ENCODE measurements around the gene ZNF112.

ZNF112 gene

DNA sequence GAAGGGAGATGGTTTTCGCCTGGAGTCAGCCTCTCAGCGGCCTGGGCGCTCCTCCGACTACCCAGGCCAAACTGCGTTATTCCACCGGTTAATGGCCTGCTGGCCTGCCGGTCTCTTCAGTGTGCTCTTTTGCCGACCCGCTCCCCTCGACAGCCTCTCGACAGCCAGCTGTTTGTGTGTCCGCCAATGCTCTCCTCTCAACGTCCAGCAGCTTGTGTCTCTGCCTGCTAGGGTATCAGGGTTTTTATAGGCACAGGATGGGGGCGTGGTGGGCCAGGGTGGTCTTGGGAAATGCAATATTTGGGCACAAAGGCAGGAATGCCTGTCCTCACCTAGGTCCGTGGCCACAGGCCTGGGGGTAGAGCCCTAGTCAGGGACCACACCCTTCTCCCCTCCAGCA lies 50.2 kb downstream of the ZNF112 start:
- TF ChIP-seq CTCF (conservative IDR thresholded peaks at IDR 0.05) (no peak), ZFX (IDR thresholded peaks at IDR 0.05) (no peak)
- no peak overlapping the region for H3K27ac ChIP-seq

- H3K27ac ChIP-seq = no peak overlapping the region
- TF ChIP-seq ZFX (IDR thresholded peaks at IDR 0.05) (no peak), CTCF (conservative IDR thresholded peaks at IDR 0.05) (no peak)
Measured at GRCh38 chr19:44305457-44305856, 51.0 kb downstream of the ZNF112 start.

- peak within 1 kb of the TSS; percentile 83 for H3K27ac ChIP-seq
- TF ChIP-seq CTCF (conservative IDR thresholded peaks at IDR 0.05) (no peak), ZFX (IDR thresholded peaks at IDR 0.05) (no peak)
Measured at GRCh38 chr19:44304659-44305193, 51.8 kb downstream of the ZNF112 start, which contains the start of gene ZNF235. TSS of gene ZNF235 (minus strand) at chr19:44305025. CDS start at chr19:44303404, 1,621 bp downstream.

- H3K27ac ChIP-seq = peak overlapping the region; percentile 83
- no peak for TF ChIP-seq CTCF (conservative IDR thresholded peaks at IDR 0.05)
- no peak for TF ChIP-seq ZFX (IDR thresholded peaks at IDR 0.05)
Measured at GRCh38 chr19:44303976-44304568, 52.4 kb downstream of the ZNF112 start.

DNA sequence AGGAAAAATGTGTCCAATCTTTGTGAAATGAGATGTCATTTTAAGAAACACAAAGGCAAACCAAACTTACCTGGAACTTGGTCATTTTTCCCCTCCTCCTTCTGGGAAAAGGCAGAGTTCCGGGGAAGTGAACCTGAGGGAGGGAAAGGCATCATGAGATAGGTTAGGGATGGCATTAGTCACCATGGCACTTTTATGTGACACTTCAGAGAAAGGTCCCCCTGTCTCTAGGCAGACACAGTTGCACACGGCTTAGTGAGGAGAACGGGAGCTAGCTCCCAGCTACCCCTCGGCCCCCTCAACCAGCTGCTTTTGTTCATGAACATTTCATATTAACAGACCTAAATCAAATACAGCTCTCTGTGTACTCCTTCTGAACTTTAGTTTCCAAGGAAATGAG lies 53.2 kb downstream of the ZNF112 start:
- no peak overlapping the region for H3K27ac ChIP-seq
- TF ChIP-seq CTCF (conservative IDR thresholded peaks at IDR 0.05) (no peak), ZFX (IDR thresholded peaks at IDR 0.05) (no peak)

- TF ChIP-seq CTCF (conservative IDR thresholded peaks at IDR 0.05) (no peak), ZFX (IDR thresholded peaks at IDR 0.05) (no peak)
- no peak overlapping the region for H3K27ac ChIP-seq
Measured at GRCh38 chr19:44284968-44285367, 71.5 kb downstream of the ZNF112 start.

GRCh38 chr19:44282846-44283245 lies 73.6 kb downstream of the ZNF112 start:
- no peak overlapping the region for H3K27ac ChIP-seq
- TF ChIP-seq ZFX (IDR thresholded peaks at IDR 0.05) = no peak
- no peak for TF ChIP-seq CTCF (conservative IDR thresholded peaks at IDR 0.05)

All from C4-2B (cell line).